Chondrocyte (in vitro differentiated cells): Measurements from ENCODE around the gene AURKB. TPM values are rescaled to one million over a fixed set of nuclear protein-coding genes. Genes with fewer than 3 reads are reported as not detected.
A peak's percentile ranks its signal among the peaks of the same experiment; 100 is the strongest.

Experiments used
- DNase-seq: peaks from one replicate; pipeline ENCODE4 v3.0.0; 2021; ENCODE audit warnings: mixed read lengths, low spot score
- H3K27ac Mint-ChIP-seq: one replicate; pipeline ENCODE4 v1.8.0; 2021; ENCODE audit warnings: mild to moderate bottlenecking, moderate library complexity, mixed read lengths; ENCODE audit not compliant: unreplicated experiment
- H3K27me3 Mint-ChIP-seq: 2 replicates; pipeline ENCODE4 v1.8.0; 2021; ENCODE audit warnings: low read depth, mixed read lengths
- H3K36me3 Mint-ChIP-seq: 2 replicates; pipeline ENCODE4 v1.8.0; 2021; ENCODE audit warnings: low read depth, mixed read lengths
- H3K4me1 Mint-ChIP-seq: 2 replicates; pipeline ENCODE4 v1.8.0; 2021; ENCODE audit warnings: low read depth, mild to moderate bottlenecking, mixed read lengths
- H3K4me3 Mint-ChIP-seq: one replicate; pipeline ENCODE4 v1.8.0; 2021; ENCODE audit warnings: mild to moderate bottlenecking, moderate library complexity, mixed read lengths; ENCODE audit not compliant: unreplicated experiment
- H3K9me3 Mint-ChIP-seq: 2 replicates; pipeline ENCODE4 v1.8.0; 2021; ENCODE audit warnings: low read depth, mixed read lengths
- CTCF ChIP-seq: fragments of 200-600 bp; sonication (generic); IDR thresholded peaks from 2 replicates; pipeline ENCODE4 v1.5.0; 2021; ENCODE audit warnings: antibody characterized with exemption, mild to moderate bottlenecking, moderate library complexity
- total RNA-seq: library from RNA; stranded (reverse); gene quantifications from 3 replicates; pipeline ENCODE4 v1.2.1, GENCODE V29; 2021

AURKB gene
- total RNA-seq, 1 donor from 2014 or later = 8.9 TPM

- H3K36me3 Mint-ChIP-seq = no peaks in the 10 kb centered on the region
- peaks cover 11% of the 10 kb centered on the region for H3K4me1 Mint-ChIP-seq
- no peak overlapping the region for H3K4me3 Mint-ChIP-seq
- H3K27ac Mint-ChIP-seq = no peak overlapping the region
- DNase-seq = no peak
- H3K27me3 Mint-ChIP-seq = no peaks in the 10 kb centered on the region
- no peak for TF ChIP-seq CTCF
- H3K9me3 Mint-ChIP-seq = no peaks in the 10 kb centered on the region
These were observed 21.2 kb downstream of the AURKB start for GRCh38 chr17:8189041-8189710.

- H3K9me3 Mint-ChIP-seq = no peaks in the 10 kb centered on the region
- H3K36me3 Mint-ChIP-seq = no peaks in the 10 kb centered on the region
- H3K4me3 Mint-ChIP-seq = no peak overlapping the region
- H3K27ac Mint-ChIP-seq = no peak overlapping the region
- no peak for TF ChIP-seq CTCF
- DNase-seq = no peak
- no peaks in the 10 kb centered on the region for H3K27me3 Mint-ChIP-seq
- H3K4me1 Mint-ChIP-seq = peaks cover 11% of the 10 kb centered on the region
These were observed 22.0 kb downstream of the AURKB start for GRCh38 chr17:8188263-8188839.

- DNase-seq = no peak
- H3K36me3 Mint-ChIP-seq = no peaks in the 10 kb centered on the region
- no peak overlapping the region for H3K4me3 Mint-ChIP-seq
- H3K27me3 Mint-ChIP-seq = no peaks in the 10 kb centered on the region
- peaks cover 11% of the 10 kb centered on the region for H3K4me1 Mint-ChIP-seq
- no peak overlapping the region for H3K27ac Mint-ChIP-seq
- TF ChIP-seq CTCF = no peak
- H3K9me3 Mint-ChIP-seq = no peaks in the 10 kb centered on the region
These were observed 22.7 kb downstream of the AURKB start for GRCh38 chr17:8187517-8188262.

- TF ChIP-seq CTCF = no peak
- Mint-ChIP-seq H3K27ac (no peak overlapping the region), H3K4me1 (peaks cover 11% of the 10 kb centered on the region), H3K36me3 (no peaks in the 10 kb centered on the region), H3K27me3 (no peaks in the 10 kb centered on the region), H3K4me3 (no peak overlapping the region), H3K9me3 (no peaks in the 10 kb centered on the region)
- no peak for DNase-seq
These were observed 23.4 kb downstream of the AURKB start for GRCh38 chr17:8186787-8187516.

GRCh38 chr17:8186446-8186786 lies 24.0 kb downstream of the AURKB start:
- Mint-ChIP-seq H3K4me3 (no peak overlapping the region), H3K9me3 (no peaks in the 10 kb centered on the region), H3K27me3 (no peaks in the 10 kb centered on the region), H3K27ac (no peak overlapping the region), H3K36me3 (no peaks in the 10 kb centered on the region), H3K4me1 (peaks cover 11% of the 10 kb centered on the region)
- no peak for DNase-seq
- peak; percentile 74 for TF ChIP-seq CTCF
